ENCODE data around the gene CLDND2.

DNA sequence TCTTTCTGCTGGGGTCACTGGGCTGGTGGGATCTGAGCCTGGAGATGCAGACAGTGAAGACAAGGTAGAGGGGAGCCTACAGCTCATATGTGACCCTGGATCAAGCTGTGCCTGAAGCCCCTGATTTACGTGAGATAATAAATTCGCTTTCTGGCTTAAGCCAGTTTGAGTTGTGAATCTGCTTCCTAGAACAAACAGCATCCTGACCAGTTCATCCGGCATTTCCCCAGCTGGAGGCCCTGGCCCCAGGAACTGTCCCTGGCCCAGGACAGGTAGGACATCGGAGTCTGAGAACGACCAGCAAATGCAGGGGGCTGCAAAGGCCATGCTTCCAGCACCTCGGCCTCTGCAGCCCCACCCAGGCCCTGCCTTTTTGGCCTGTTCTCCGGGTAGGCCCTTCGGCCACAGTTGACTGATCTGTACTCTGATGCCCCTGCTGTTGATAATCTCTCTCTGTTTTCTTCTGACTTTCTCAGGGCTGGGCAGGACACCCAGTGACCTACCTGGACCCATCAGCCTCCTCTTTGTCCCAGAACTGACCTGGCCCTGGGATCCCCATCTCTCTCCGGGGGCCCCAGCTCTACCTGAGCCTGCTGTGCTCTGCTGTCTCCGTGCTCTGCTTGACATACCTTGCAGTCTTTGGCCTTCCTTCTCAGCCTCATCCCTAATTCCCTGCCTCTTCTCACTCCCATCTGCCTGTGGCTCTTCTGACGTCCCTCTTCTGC, 17.4 kb downstream of the CLDND2 start:
- TF ChIP-seq, protein P1, sequence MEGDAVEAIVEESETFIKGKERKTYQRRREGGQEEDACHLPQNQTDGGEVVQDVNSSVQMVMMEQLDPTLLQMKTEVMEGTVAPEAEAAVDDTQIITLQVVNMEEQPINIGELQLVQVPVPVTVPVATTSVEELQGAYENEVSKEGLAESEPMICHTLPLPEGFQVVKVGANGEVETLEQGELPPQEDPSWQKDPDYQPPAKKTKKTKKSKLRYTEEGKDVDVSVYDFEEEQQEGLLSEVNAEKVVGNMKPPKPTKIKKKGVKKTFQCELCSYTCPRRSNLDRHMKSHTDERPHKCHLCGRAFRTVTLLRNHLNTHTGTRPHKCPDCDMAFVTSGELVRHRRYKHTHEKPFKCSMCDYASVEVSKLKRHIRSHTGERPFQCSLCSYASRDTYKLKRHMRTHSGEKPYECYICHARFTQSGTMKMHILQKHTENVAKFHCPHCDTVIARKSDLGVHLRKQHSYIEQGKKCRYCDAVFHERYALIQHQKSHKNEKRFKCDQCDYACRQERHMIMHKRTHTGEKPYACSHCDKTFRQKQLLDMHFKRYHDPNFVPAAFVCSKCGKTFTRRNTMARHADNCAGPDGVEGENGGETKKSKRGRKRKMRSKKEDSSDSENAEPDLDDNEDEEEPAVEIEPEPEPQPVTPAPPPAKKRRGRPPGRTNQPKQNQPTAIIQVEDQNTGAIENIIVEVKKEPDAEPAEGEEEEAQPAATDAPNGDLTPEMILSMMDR (conservative IDR thresholded peaks at IDR 0.05), result no peak
- TF ChIP-seq ZFX (IDR thresholded peaks at IDR 0.05), result no peak

All from C4-2B (cell line).